Osteoblast (primary cell): ENCODE results near the gene SEC11C. TPM values are rescaled to one million over a fixed set of nuclear protein-coding genes. Genes with fewer than 3 reads are reported as not detected.

Experiments
- DNase-seq: peaks from one replicate; pipeline ENCODE4 v3.0.0; 2011; ENCODE audit warnings: low spot score, mixed read lengths; ENCODE audit not compliant: insufficient read length; ENCODE audit errors: missing footprints
- H2AFZ ChIP-seq: 2 replicates; pipeline ENCODE4 v1.6.0; 2011; ENCODE audit warnings: mild to moderate bottlenecking, low read length
- H3K27ac ChIP-seq: 2 replicates; pipeline ENCODE4 v1.5.1; 2011; ENCODE audit warnings: mild to moderate bottlenecking, low read depth, low read length, moderate library complexity
- H3K27me3 ChIP-seq: 2 replicates; pipeline ENCODE4 v1.6.0; 2012; ENCODE audit warnings: mild to moderate bottlenecking, control low read depth, inconsistent platforms, low read length, moderate library complexity; ENCODE audit not compliant: insufficient read depth
- H3K36me3 ChIP-seq: 2 replicates; pipeline ENCODE4 v1.5.1; 2011; ENCODE audit warnings: mild to moderate bottlenecking, low read length, control low read depth, moderate library complexity; ENCODE audit not compliant: insufficient read depth
- H3K4me1 ChIP-seq: 2 replicates; pipeline ENCODE4 v1.5.1; 2011; ENCODE audit warnings: mild to moderate bottlenecking, low read length, control low read depth, moderate library complexity; ENCODE audit not compliant: insufficient read depth
- H3K4me2 ChIP-seq: 2 replicates; pipeline ENCODE4 v1.6.0; 2011; ENCODE audit warnings: mild to moderate bottlenecking, low read length; ENCODE audit not compliant: insufficient read depth
- H3K4me3 ChIP-seq: fragments of 200-600 bp; sonication (generic); 3 replicates; pipeline ENCODE4 v1.5.1; 2012; ENCODE audit warnings: mild to moderate bottlenecking, low read length, inconsistent platforms; ENCODE audit not compliant: insufficient read depth
- H3K79me2 ChIP-seq: 2 replicates; pipeline ENCODE4 v1.6.0; 2012; ENCODE audit warnings: mild to moderate bottlenecking, low read length, control low read depth, inconsistent platforms; ENCODE audit not compliant: insufficient read depth
- H3K9me3 ChIP-seq: 2 replicates; pipeline ENCODE4 v1.5.1; 2011; ENCODE audit warnings: low read depth, low read length, control low read depth
- H4K20me1 ChIP-seq: 2 replicates; pipeline ENCODE4 v1.6.0; 2012; ENCODE audit warnings: mild to moderate bottlenecking, low read length, control low read depth; ENCODE audit not compliant: insufficient read depth
- total RNA-seq: library from RNA; depleted of rRNA; stranded (reverse); fragments of >200 nt; gene quantifications from 2 replicates; pipeline ENCODE4 v1.2.3, GENCODE V29; 2012
- TF ChIP-seq, protein P1 (sequence below): IDR thresholded peaks from 2 replicates; pipeline ENCODE4 v1.5.1; 2011; ENCODE audit warnings: mild to moderate bottlenecking, low read depth, low read length, moderate library complexity; ENCODE audit errors: extremely low read depth

Gene SEC11C
- total RNA-seq, 1 donor, result 10.1 TPM

DNA sequence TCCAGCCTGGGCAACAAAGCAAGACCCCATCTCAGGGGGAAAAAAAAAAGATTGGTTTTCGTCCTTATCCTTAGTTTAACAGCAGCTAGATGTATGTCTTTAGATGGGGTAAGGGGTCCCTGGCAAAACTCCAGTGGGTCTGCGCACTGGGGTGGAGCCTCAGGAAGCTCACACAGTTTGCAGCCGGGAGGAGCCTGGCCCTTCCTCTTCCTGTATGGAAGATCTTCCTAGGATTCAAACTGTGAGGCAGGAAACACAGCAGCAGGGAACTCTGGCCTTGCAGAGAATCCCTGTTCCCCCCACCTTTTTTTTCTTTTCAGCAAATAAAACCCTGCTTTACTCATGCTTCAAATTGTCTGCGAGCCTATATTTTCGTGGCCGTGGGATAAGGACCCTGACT is 67.8 kb downstream of the SEC11C start:
- no peaks in the 10 kb centered on the region for H3K36me3 ChIP-seq
- TF ChIP-seq, protein P1, sequence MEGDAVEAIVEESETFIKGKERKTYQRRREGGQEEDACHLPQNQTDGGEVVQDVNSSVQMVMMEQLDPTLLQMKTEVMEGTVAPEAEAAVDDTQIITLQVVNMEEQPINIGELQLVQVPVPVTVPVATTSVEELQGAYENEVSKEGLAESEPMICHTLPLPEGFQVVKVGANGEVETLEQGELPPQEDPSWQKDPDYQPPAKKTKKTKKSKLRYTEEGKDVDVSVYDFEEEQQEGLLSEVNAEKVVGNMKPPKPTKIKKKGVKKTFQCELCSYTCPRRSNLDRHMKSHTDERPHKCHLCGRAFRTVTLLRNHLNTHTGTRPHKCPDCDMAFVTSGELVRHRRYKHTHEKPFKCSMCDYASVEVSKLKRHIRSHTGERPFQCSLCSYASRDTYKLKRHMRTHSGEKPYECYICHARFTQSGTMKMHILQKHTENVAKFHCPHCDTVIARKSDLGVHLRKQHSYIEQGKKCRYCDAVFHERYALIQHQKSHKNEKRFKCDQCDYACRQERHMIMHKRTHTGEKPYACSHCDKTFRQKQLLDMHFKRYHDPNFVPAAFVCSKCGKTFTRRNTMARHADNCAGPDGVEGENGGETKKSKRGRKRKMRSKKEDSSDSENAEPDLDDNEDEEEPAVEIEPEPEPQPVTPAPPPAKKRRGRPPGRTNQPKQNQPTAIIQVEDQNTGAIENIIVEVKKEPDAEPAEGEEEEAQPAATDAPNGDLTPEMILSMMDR, result no peak

More for the DNA sequence above, 67.8 kb downstream of the SEC11C start:
- H3K27me3 ChIP-seq, result peaks cover 54% of the 10 kb centered on the region
- no peak for DNase-seq
- no peak overlapping the region for H2AFZ ChIP-seq
- no peaks in the 10 kb centered on the region for H4K20me1 ChIP-seq
- no peaks in the 10 kb centered on the region for H3K9me3 ChIP-seq
- no peaks in the 10 kb centered on the region for H3K4me1 ChIP-seq
- no peak overlapping the region for H3K27ac ChIP-seq
- no peak overlapping the region for H3K4me2 ChIP-seq
- no peaks in the 10 kb centered on the region for H3K79me2 ChIP-seq
- no peak overlapping the region for H3K4me3 ChIP-seq

Other genes starting within 250 kb of the SEC11C start
- not detected in 2 replicates for gene GRP, start 80.3 kb downstream of the SEC11C start, total RNA-seq
- not detected in 2 replicates for gene RAX, start 133.6 kb downstream of the SEC11C start, total RNA-seq
- gene CPLX4, start 178.8 kb downstream of the SEC11C start, total RNA-seq, result not detected in 2 replicates
- gene LMAN1, start 219.4 kb downstream of the SEC11C start, total RNA-seq, result 189 and 210 TPM in 2 replicates